Stimulated activated CD8-positive, alpha-beta memory T cell treated with anti-CD3 and anti-CD28 coated beads, Interleukin-7, amount 100 ng/mL, for 48 hours (primary cell): Measurements from ENCODE around the gene DUSP5.
A peak's percentile ranks its signal among the peaks of the same experiment; 100 is the strongest.

Experiments used
- DNase-seq, 2 donors: peaks; one replicate each; pipeline ENCODE4 v3.0.0-alpha.2; 2020; ENCODE audit warnings: low read depth in 1 of 2; ENCODE audit errors: extremely low read depth in 1 of 2

The DUSP5 gene

GRCh38 chr10:110498982-110499795 is 1.5 kb downstream of the DUSP5 start:
- no peak for DNase-seq

- no peak for DNase-seq
These were observed 2.2 kb downstream of the DUSP5 start for GRCh38 chr10:110499796-110500514.

- no peak for DNase-seq
These were observed 2.8 kb downstream of the DUSP5 start for GRCh38 chr10:110500515-110500905.

- DNase-seq: peak in 1 of 2 donors; percentile 50
These were observed 3.6 kb downstream of the DUSP5 start for GRCh38 chr10:110501142-110501937.

- DNase-seq: no peak
These were observed 4.6 kb downstream of the DUSP5 start for GRCh38 chr10:110502072-110502845.

GRCh38 chr10:110502851-110503301 is 5.2 kb downstream of the DUSP5 start:
- no peak for DNase-seq

- DNase-seq: no peak
These were observed 5.9 kb downstream of the DUSP5 start for GRCh38 chr10:110503528-110504110.

- no peak for DNase-seq
These were observed 6.5 kb downstream of the DUSP5 start for GRCh38 chr10:110504111-110504735.

GRCh38 chr10:110505130-110505770 is 7.5 kb downstream of the DUSP5 start:
- DNase-seq: no peak

- no peak for DNase-seq
These were observed 8.7 kb downstream of the DUSP5 start for GRCh38 chr10:110506448-110506847.

GRCh38 chr10:110507346-110507745 is 9.6 kb downstream of the DUSP5 start:
- no peak for DNase-seq

- no peak for DNase-seq
These were observed 10.6 kb downstream of the DUSP5 start for GRCh38 chr10:110508159-110508788.

GRCh38 chr10:110508806-110509544 is 11.3 kb downstream of the DUSP5 start:
- no peak for DNase-seq

- DNase-seq: no peak
These were observed 11.9 kb downstream of the DUSP5 start for GRCh38 chr10:110509560-110509959.

GRCh38 chr10:110510086-110510485 is 12.4 kb downstream of the DUSP5 start:
- DNase-seq: no peak

GRCh38 chr10:110510730-110511129 is 13.0 kb downstream of the DUSP5 start:
- DNase-seq: no peak

- no peak for DNase-seq
These were observed 14.2 kb downstream of the DUSP5 start for GRCh38 chr10:110511734-110512449.
